HG03565 (cell line): ENCODE measurements around the gene RBMY1B.
"Not testable (repeated sequence)": the region's sequence is repeated elsewhere in the genome, so short reads cannot be mapped to it uniquely, and the experiment has no call there.

Experiments used
- ATAC-seq: cut with Tn5 transposase; IDR thresholded peaks from one replicate; pipeline ENCODE4 v1.9.1; 2021; ENCODE audit warnings: mild to moderate bottlenecking, moderate library complexity; ENCODE audit not compliant: unreplicated experiment

RBMY1B gene

DNA sequence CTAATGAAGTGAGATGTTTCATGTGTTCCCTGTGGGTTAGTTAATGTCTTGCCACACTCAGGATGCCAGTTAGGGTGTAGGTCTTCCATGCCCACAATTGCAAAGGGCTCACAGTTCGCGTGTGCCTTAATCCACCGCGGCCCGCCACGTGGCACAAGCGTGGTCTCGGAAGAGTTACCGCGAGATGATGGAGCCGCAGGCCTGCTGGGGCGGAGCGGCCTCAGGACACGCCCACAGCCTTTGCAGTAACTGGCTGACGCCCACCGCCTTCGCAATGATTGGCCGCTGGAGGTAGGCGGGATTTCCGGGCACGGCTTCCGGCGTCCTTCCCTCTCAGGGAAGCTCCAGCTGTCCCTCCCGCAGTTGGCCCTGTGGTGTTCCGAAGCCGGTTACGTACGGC lies at the start of gene RBMY1B:
RBMY1B (plus strand) TSS at position 301 of the 400 bp plus-strand sequence. CDS start 2,013 bp downstream, outside the sequence.
- ATAC-seq, result not testable (repeated sequence)

GRCh38 chrY:21462915-21463314 lies 48.2 kb upstream of the RBMY1B start:
- not testable (repeated sequence) for ATAC-seq

GRCh38 chrY:21482967-21483366 lies 28.2 kb upstream of the RBMY1B start:
- ATAC-seq, result no peak

GRCh38 chrY:21534579-21534978 lies 23.4 kb downstream of the RBMY1B start, which contains the start of gene RBMY1A1:
Gene RBMY1A1 (plus strand): TSS chrY:21534879. CDS start chrY:21536892, 2,013 bp downstream.
- ATAC-seq, result not testable (repeated sequence)

DNA sequence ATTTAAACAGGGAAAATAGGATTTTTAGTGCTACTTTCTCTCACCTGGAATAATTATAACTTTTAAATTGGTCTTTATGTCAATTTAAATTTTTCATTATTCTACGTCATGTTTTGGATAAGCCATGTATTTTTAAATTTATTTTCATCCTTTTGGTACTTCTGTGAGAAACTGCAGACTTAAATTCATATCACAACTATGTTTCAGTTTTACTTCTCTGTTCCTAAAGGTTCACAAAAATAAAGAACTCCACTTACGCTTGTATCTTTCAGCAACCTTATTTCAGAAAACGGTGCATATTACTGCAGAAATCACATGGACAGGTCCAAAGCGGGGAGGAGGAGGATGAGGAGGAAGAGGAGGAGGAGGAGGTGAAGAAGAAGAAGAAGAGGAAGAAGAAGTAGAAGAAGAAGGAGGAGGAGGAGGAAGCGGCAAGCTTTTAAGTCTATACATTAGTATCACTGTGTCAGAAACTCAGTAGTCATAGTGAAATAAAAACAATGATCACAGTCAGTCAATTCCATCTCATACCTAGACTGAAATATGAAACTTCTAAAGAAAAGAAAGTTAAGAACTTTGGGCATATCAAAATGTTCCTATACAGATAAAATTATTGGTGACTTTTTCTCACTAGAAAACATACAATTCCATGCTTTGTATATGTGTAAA lies 48.3 kb downstream of the RBMY1B start:
- ATAC-seq, result peak; percentile 84
